Parathyroid adenoma (tissue), 2 donors: ENCODE measurements around the gene AFF3.

Experiments used
- H2AFZ ChIP-seq: fragments of 300-600 bp; sonication (generic); one replicate; pipeline ENCODE4 v1.7.0; 2017; ENCODE audit warnings: antibody characterized with exemption, mild to moderate bottlenecking
- H3K27ac ChIP-seq: fragments of 300-600 bp; sonication (generic); one replicate; pipeline ENCODE4 v1.7.0; 2017
- H3K27me3 ChIP-seq: fragments of 300-600 bp; sonication (generic); one replicate; pipeline ENCODE4 v1.7.0; 2017; ENCODE audit warnings: low read length; ENCODE audit not compliant: control insufficient read depth, insufficient read depth
- H3K36me3 ChIP-seq: fragments of 300-600 bp; sonication (generic); one replicate; pipeline ENCODE4 v1.7.0; 2017; ENCODE audit warnings: low read length; ENCODE audit not compliant: control insufficient read depth, insufficient read depth
- H3K4me1 ChIP-seq: fragments of 300-600 bp; sonication (generic); one replicate; pipeline ENCODE4 v1.7.0; 2017; ENCODE audit warnings: control low read depth
- H3K4me2 ChIP-seq: fragments of 300-600 bp; sonication (generic); one replicate; pipeline ENCODE4 v1.7.0; 2017; ENCODE audit warnings: low read length
- H3K4me3 ChIP-seq: fragments of 300-600 bp; sonication (generic); one replicate; pipeline ENCODE4 v1.7.0; 2017; ENCODE audit warnings: low read depth, low read length
- H3K79me2 ChIP-seq: fragments of 300-600 bp; sonication (generic); one replicate; pipeline ENCODE4 v1.7.0; 2017; ENCODE audit warnings: control low read depth
- H3K9ac ChIP-seq: fragments of 300-600 bp; sonication (generic); one replicate; pipeline ENCODE4 v1.7.0; 2017; ENCODE audit warnings: mild to moderate bottlenecking
- H3K9me3 ChIP-seq: fragments of 300-600 bp; sonication (generic); one replicate; pipeline ENCODE4 v1.7.0; 2017; ENCODE audit warnings: low read length; ENCODE audit not compliant: control insufficient read depth
- TF ChIP-seq, protein P1 (sequence below): fragments of 300-600 bp; sonication (generic); IDR thresholded peaks from one replicate; pipeline ENCODE4 v1.7.0; 2017; ENCODE audit warnings: antibody characterized with exemption, mild to moderate bottlenecking
- donor health status: primary hyperparathyroidism.

AFF3 gene

GRCh38 chr2:100013892-100014677 is 128.3 kb downstream of the AFF3 start:
- TF ChIP-seq, protein P1, sequence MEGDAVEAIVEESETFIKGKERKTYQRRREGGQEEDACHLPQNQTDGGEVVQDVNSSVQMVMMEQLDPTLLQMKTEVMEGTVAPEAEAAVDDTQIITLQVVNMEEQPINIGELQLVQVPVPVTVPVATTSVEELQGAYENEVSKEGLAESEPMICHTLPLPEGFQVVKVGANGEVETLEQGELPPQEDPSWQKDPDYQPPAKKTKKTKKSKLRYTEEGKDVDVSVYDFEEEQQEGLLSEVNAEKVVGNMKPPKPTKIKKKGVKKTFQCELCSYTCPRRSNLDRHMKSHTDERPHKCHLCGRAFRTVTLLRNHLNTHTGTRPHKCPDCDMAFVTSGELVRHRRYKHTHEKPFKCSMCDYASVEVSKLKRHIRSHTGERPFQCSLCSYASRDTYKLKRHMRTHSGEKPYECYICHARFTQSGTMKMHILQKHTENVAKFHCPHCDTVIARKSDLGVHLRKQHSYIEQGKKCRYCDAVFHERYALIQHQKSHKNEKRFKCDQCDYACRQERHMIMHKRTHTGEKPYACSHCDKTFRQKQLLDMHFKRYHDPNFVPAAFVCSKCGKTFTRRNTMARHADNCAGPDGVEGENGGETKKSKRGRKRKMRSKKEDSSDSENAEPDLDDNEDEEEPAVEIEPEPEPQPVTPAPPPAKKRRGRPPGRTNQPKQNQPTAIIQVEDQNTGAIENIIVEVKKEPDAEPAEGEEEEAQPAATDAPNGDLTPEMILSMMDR, result no peak

GRCh38 chr2:100012561-100012960 is 129.8 kb downstream of the AFF3 start:
- Histone ChIP-seq H3K27me3 (no peaks in the 10 kb centered on the region), H3K4me3 (no peak overlapping the region), H2AFZ (no peak overlapping the region), H3K4me2 (no peak overlapping the region), H3K27ac (no peak overlapping the region), H3K36me3 (no peaks in the 10 kb centered on the region), H3K9me3 (no peaks in the 10 kb centered on the region), H3K4me1 (no peaks in the 10 kb centered on the region), H3K9ac (no peak overlapping the region), H3K79me2 (no peaks in the 10 kb centered on the region)
- TF ChIP-seq, protein P1, result no peak

More at GRCh38 chr2:100013892-100014677, 128.3 kb downstream of the AFF3 start:
- Histone ChIP-seq H3K27ac (no peak overlapping the region), H2AFZ (no peak overlapping the region), H3K4me2 (no peak overlapping the region), H3K9me3 (no peaks in the 10 kb centered on the region), H3K4me1 (no peaks in the 10 kb centered on the region), H3K9ac (no peak overlapping the region), H3K79me2 (no peaks in the 10 kb centered on the region), H3K27me3 (no peaks in the 10 kb centered on the region), H3K36me3 (no peaks in the 10 kb centered on the region), H3K4me3 (no peak overlapping the region)

DNA sequence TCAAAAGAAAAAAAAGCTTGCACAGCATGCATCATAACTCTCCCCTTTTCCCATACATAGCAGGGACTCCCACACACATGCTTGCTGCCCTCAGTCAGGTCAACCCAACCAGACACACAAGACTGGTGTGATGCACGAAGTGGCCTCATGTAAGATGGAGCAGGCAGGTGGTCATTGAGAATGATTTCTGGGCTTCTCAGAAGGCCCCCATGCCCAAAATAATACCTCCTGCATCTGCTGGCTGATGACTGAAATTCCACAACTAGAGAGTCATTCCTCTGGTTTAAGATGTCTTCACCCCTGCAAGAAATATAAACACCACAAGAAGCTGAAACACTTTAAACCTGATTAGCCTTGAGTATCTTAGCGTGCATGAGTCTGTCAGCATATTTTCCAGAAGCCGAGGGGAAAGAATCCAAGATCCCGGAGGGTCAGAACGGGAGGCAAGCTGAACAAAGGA is 131.1 kb downstream of the AFF3 start:
- Histone ChIP-seq H3K79me2 (no peaks in the 10 kb centered on the region), H3K9me3 (no peaks in the 10 kb centered on the region), H3K36me3 (no peaks in the 10 kb centered on the region), H3K27ac (no peak overlapping the region), H3K9ac (no peak overlapping the region), H3K4me1 (no peaks in the 10 kb centered on the region), H3K27me3 (no peaks in the 10 kb centered on the region), H3K4me2 (no peak overlapping the region), H3K4me3 (no peak overlapping the region), H2AFZ (no peak overlapping the region)
- TF ChIP-seq, protein P1, result no peak

DNA sequence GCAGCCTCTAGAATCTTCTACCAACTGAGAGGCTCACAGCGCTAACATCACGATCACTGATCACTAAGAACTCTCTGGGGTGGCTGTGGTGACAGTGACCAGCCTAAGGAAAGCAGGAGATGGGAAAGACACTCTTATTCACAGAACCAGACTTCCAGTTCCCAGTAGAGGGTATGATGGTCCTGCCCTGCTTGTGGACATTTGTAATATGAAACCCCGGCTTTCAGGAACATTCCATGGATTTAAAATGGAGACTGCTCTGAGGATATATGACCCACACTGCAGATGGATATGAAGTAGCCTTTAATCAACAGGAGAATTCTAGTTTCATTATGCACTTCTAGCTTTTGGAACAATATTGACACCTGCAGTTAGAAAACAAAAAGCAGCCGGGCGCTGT is 131.8 kb downstream of the AFF3 start:
- H3K9ac ChIP-seq, result no peak overlapping the region
- H3K9me3 ChIP-seq, result no peaks in the 10 kb centered on the region
- no peaks in the 10 kb centered on the region for H3K27me3 ChIP-seq
- TF ChIP-seq, protein P1, result no peak
- no peaks in the 10 kb centered on the region for H3K4me1 ChIP-seq
- H2AFZ ChIP-seq, result no peak overlapping the region
- H3K79me2 ChIP-seq, result no peaks in the 10 kb centered on the region
- no peaks in the 10 kb centered on the region for H3K36me3 ChIP-seq
- no peak overlapping the region for H3K27ac ChIP-seq
- H3K4me2 ChIP-seq, result no peak overlapping the region
- no peak overlapping the region for H3K4me3 ChIP-seq

- H3K4me1 ChIP-seq, result peaks cover 3% of the 10 kb centered on the region
- no peaks in the 10 kb centered on the region for H3K27me3 ChIP-seq
- no peak overlapping the region for H3K4me2 ChIP-seq
- no peaks in the 10 kb centered on the region for H3K79me2 ChIP-seq
- no peaks in the 10 kb centered on the region for H3K9me3 ChIP-seq
- no peaks in the 10 kb centered on the region for H3K36me3 ChIP-seq
- no peak overlapping the region for H3K4me3 ChIP-seq
- H2AFZ ChIP-seq, result no peak overlapping the region
- TF ChIP-seq, protein P1, result no peak
- no peak overlapping the region for H3K27ac ChIP-seq
- no peak overlapping the region for H3K9ac ChIP-seq
Measured at GRCh38 chr2:100009743-100010142, 132.6 kb downstream of the AFF3 start.
